Middle frontal gyrus (tissue), 1 donor: ENCODE results near the gene SKAP1.

Source experiments
- DNase-seq: peaks from one replicate; pipeline ENCODE4 v3.0.0-alpha.2; 2015; ENCODE audit warnings: low spot score; ENCODE audit errors: extremely low spot score

SKAP1 gene

GRCh38 chr17:48113201-48113676, 316.8 kb downstream of the SKAP1 start:
- no peak for DNase-seq

GRCh38 chr17:48111937-48112241, 318.1 kb downstream of the SKAP1 start:
- no peak for DNase-seq

GRCh38 chr17:48110761-48111160, 319.3 kb downstream of the SKAP1 start:
- DNase-seq: no peak

- DNase-seq: peak; percentile 80
These were observed 322.6 kb downstream of the SKAP1 start, which contains the start of gene SNX11 for GRCh38 chr17:48107137-48108055. TSS of gene SNX11 (plus strand) at chr17:48107766. CDS start at chr17:48112044, 4,278 bp downstream.

- no peak for DNase-seq
These were observed 323.2 kb downstream of the SKAP1 start for GRCh38 chr17:48106802-48107136.

GRCh38 chr17:48104440-48104839, 325.6 kb downstream of the SKAP1 start:
- DNase-seq: no peak

- DNase-seq: no peak
These were observed 327.0 kb downstream of the SKAP1 start for GRCh38 chr17:48102798-48103715.

- no peak for DNase-seq
These were observed 327.8 kb downstream of the SKAP1 start for GRCh38 chr17:48102043-48102750.

GRCh38 chr17:48101012-48101720, 328.8 kb downstream of the SKAP1 start, which contains the start of gene CBX1:
TSS of gene CBX1 (minus strand) at chr17:48101478. CDS start at chr17:48077004, 24,474 bp downstream.
- DNase-seq: peak; percentile 90

- no peak for DNase-seq
These were observed 329.4 kb downstream of the SKAP1 start for GRCh38 chr17:48100591-48101011.

- no peak for DNase-seq
These were observed 329.9 kb downstream of the SKAP1 start for GRCh38 chr17:48100160-48100559.

- no peak for DNase-seq
These were observed 334.4 kb downstream of the SKAP1 start for GRCh38 chr17:48095611-48096010.

- DNase-seq: no peak
These were observed 336.5 kb downstream of the SKAP1 start for GRCh38 chr17:48093341-48094045.

GRCh38 chr17:48084932-48085331, 345.1 kb downstream of the SKAP1 start:
- no peak for DNase-seq
